GM19452 (cell line): ENCODE measurements around the gene TRIM63.
A peak's percentile ranks its signal among the peaks of the same experiment; 100 is the strongest.

Source experiments
- ATAC-seq: cut with Tn5 transposase; IDR thresholded peaks from one replicate; pipeline ENCODE4 v1.9.1; 2021; ENCODE audit not compliant: unreplicated experiment

TRIM63 gene

GRCh38 chr1:26035203-26035958 is 32.0 kb downstream of the TRIM63 start:
- ATAC-seq = peak; percentile 86

- ATAC-seq = no peak
Observed at GRCh38 chr1:26034504-26035202, 32.8 kb downstream of the TRIM63 start.

- no peak for ATAC-seq
Observed at GRCh38 chr1:26032656-26033357, 34.6 kb downstream of the TRIM63 start.

DNA sequence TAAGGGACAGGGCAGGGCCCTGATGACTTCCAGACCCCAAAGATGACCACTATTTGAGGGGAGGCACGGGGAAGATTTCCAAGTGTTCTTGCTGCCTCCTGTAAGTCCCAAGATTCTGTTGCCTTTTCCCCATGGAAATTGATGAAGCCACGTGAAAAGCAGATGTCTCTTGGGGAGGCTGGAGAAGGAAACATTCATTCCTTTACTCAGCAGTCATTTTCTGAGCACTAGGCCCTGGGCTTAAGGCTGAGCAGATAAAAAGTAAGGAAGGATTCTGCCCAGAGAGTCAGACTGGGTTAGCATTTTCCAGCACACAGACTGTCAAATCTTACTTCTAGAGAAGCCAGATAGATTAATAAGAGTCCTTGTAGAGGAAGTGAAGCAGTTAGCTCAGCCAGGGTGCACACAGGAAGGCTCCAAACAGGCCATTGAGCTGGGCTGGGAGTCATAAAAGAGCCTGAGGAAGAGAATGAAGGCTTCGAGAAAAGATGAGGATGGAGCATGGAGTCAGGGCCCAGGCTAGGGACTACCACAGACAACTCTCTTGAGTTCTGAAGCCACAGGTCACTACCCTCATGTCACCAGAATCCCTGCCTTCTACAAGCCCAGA is 35.7 kb downstream of the TRIM63 start:
- no peak for ATAC-seq

GRCh38 chr1:26031196-26031595 is 36.2 kb downstream of the TRIM63 start:
- no peak for ATAC-seq

- ATAC-seq = no peak
Observed at GRCh38 chr1:26029864-26030481, 37.5 kb downstream of the TRIM63 start.

DNA sequence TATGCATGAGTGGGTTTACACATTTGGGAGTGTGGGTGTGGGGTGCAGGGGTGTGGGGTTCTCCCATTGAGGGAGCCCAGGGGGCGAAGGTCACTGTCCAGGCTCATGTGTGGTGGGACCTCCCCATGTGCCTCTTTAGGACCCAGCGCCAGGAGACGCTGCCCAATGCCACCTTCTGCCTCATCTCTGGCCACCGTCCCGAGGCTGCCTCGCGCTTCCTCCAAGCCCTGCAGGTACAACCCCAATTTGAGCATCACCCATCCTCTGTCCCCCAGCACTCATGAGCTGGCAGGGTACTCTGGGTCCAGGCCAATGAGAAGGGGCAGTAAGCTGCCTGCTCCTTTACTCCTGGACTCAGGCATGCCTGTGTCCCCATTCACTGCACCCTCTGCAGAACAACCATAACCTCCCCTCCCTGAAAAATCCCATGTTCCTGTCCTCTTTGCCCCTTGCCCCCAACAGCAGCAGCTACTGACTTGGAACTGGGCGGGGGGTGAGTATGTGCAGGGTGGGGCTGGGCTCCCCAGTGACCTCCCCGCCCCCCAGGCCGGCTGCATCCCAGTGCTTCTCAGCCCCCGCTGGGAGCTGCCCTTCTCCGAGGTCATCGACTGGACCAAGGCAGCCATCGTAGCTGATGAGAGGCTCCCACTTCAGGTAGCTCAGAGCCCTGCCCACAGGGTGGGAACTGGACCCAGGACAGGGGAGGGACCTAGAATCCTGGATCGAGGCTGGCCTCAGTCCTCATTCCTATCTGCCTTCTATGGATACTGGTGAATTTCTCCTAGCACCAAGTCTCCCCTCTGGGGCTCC is 38.2 kb downstream of the TRIM63 start:
- ATAC-seq = no peak

DNA sequence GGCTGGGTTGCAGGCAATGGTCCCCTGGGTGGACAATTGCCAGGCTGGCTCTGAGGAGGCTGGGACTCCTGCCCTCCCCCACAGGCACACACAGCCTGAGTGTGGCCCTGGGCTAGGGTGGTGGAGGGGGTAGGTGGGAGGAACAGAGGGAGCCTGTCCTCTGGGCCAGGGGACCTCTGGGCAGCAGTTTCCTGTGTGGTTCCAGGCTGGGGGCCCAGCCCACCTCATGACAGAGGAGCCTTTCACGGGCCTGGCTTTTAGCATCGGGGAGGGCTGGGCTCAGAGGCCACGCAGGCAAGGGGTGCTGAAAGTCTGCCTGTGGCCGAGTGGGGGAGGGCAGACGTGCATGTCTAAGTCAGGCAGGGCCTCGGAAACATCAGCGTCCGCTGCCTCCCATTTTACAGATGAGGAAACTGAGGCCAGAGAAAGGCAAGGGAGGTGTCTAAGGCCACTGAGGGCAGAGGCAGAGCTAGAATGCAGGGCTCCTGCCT is 38.9 kb downstream of the TRIM63 start:
- ATAC-seq = no peak

DNA sequence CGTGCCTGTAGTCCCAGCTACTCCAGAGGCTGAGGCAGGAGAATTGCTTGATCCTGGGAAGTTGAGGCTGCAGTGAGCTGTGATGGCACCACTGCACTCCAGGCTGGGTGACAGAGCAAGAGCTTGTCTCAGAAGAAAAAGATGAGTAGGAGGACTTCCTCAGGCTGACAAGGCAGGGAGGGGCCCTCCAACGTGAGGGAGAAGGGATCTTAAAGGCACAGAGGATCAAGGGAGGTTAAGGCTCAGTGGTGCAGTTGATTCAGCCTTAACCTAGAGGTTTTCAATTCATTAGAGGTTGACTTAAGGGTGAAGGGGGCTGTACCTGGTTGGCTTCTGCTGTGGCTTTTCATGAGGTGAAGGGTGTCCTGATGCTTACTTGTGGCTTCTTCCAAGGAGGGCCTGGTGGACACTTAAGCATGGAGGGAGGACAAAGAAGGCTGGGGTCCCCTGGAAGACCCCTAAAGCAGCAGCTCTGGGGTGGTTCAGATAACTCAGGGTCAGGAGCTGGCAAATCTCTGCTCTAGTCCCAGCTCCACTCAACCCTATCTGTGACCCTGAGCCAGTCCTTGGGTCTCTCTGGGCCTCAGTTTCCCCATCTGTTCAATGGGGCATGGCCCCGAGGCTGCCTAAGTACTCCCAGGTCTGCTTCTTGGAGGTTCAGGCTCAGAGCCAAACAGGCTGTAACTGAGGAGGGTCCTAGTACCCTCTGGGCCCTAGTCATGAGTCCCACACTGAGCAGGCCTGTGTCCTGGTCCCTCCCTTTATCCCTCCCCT is 39.5 kb downstream of the TRIM63 start:
- no peak for ATAC-seq

DNA sequence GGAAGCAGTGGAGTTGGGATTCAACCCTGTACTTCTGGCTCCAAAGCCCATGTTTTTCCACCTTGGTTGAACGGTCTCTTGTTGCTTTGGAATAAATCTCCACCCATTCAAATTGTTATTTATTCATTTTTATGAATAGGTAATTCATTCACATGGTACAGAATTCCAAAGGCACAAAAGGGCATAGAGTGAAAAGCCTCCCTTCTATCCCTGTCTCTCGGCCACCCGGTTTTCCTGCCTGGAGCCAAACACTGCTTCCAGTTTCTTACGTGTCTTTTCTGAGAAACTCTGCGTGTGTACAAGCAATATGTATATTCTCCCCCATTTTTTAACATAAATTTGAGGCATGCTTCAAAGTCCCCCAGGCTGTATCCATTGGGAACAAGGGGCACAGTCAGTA is 41.9 kb downstream of the TRIM63 start:
- ATAC-seq = no peak

- no peak for ATAC-seq
Observed at GRCh38 chr1:26025060-26025459, 42.4 kb downstream of the TRIM63 start.

GRCh38 chr1:26023826-26024225 is 43.6 kb downstream of the TRIM63 start:
- ATAC-seq = no peak

GRCh38 chr1:26023009-26023408 is 44.4 kb downstream of the TRIM63 start:
- ATAC-seq = no peak

DNA sequence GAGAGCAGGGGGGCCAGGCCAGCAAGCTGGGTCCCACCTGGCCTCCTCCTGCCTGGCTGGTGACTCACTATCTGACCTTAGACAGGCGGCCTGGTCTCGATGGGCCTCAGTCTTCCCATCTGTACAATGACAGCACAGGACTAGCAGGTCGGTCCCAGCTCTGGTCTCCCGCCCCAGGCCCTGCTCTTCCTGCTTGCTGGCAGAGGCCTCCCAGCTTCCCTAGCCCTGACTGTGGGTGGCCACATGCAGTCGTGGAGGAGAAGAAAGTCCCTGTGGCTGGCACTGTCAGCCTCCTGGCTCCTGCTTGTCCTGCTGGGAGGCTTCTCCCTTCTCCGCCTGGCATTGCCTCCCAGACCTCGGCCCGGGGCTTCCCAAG is 45.0 kb downstream of the TRIM63 start:
- no peak for ATAC-seq

DNA sequence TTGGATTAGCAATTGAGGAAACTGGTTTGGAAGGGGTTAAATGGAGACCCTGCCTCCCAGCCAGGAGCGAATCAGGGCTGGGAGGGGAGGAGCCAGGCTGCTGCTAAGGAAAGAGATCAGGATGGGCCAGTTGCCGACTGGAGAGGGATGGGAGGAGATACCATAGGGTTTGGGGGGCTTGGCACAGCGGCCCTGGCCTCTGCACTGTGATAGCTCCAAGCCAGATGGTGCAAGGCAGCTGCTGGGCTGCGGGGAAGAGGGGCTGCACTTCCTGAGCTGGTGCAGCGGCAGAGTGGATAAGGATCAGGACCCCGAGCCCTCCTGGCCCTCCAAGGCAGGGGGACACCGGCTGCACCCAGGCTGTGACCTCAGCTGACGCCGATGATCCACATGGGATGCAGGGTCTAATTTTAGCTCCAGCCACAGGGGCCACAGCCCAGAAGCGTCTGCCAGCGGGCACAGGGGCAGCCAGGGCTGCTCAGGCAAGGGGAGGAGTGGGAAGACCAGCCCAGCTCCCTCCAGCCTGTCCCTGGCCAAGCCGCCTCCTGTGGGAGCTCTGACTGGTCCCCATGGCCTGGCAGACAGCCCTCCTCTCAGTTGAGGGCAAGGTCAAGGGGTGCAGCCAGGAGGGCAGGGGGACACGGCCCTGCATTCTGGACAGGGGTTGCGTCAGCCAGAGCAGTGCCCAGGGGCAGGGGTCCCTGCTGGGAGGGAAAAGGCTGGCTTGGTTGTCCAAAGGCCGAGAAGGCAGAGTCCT is 45.6 kb downstream of the TRIM63 start, which contains the start of gene EXTL1:
TSS of gene EXTL1 (plus strand) at position 129 of the 757 bp plus-strand sequence. CDS start 872 bp downstream, outside the sequence.
- ATAC-seq = no peak

DNA sequence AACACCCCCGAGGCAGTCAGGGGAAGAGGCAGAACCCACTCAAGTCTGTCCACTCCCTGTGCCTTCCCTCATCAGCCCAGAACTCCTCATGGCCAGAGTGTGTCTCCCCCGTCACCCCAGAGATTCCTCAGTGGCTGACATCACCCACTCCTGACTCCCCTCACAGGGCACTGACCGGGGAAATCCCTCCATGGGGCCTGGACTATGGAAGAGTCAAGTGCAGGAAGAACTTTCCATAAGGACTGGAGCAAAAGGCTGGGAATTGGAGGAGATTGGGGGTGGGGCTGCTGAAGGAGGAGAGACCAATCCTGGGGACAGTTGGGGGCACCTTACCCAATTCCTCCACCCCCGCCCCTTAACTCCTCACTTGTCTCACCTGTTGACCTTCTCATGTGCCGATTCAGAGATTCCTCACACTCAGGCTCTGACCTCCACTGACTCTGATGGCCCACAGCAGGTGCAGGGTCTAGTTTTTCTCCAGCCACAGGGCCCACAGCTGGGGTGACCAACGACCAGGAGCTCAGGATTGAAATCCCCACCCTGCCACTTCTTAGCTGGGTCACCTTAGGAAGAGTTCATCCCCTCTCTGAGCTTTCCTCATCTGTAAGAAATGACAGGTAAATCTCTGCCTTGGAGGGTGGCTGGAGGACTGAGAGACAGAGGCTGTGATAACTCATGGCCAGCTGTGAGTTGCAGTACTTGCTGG is 46.3 kb downstream of the TRIM63 start:
- no peak for ATAC-seq

- ATAC-seq = no peak
Observed at GRCh38 chr1:26020330-26020768, 47.1 kb downstream of the TRIM63 start.
